H9 (cell line): ENCODE measurements around the gene CHIT1. TPM values are rescaled to one million over a fixed set of nuclear protein-coding genes. Genes with fewer than 3 reads are reported as not detected.
"Not testable (repeated sequence)": the region's sequence is repeated elsewhere in the genome, so short reads cannot be mapped to it uniquely, and the experiment has no call there.

ENCODE experiments used
- DNase-seq: peaks from one replicate; pipeline ENCODE4 v3.0.0-alpha.2; 2017
- H2AFZ ChIP-seq: one replicate; pipeline ENCODE4 v1.6.1; 2013; ENCODE audit warnings: mild to moderate bottlenecking, low read length, control low read depth, moderate library complexity
- H2AK5ac ChIP-seq: 2 replicates; pipeline ENCODE4 v1.6.1; 2013; ENCODE audit warnings: low read length, control low read depth, mixed read lengths; ENCODE audit not compliant: insufficient read length
- H2BK120ac ChIP-seq: one replicate; pipeline ENCODE4 v1.6.1; 2013; ENCODE audit warnings: low read depth, mild to moderate bottlenecking, low read length, control low read depth, inconsistent platforms; ENCODE audit not compliant: poor library complexity, severe bottlenecking
- H2BK12ac ChIP-seq: 2 replicates; pipeline ENCODE4 v1.6.1; 2013; ENCODE audit warnings: low read length, control low read depth, mixed read lengths, low read depth; ENCODE audit not compliant: insufficient read length
- H2BK15ac ChIP-seq: 2 replicates; pipeline ENCODE4 v1.6.1; 2013; ENCODE audit warnings: low read depth, low read length, control low read depth
- H2BK20ac ChIP-seq: one replicate; pipeline ENCODE4 v1.6.1; 2013; ENCODE audit warnings: low read depth, mild to moderate bottlenecking, low read length, control low read depth, inconsistent platforms; ENCODE audit not compliant: poor library complexity, severe bottlenecking
- H2BK5ac ChIP-seq: 2 replicates; pipeline ENCODE4 v1.6.1; 2013; ENCODE audit warnings: low read length, control low read depth, mixed read lengths; ENCODE audit not compliant: insufficient read length
- H3K14ac ChIP-seq: 2 replicates; pipeline ENCODE4 v1.6.1; 2013; ENCODE audit warnings: low read length, control low read depth; ENCODE audit not compliant: insufficient read depth
- H3K18ac ChIP-seq: 2 replicates; pipeline ENCODE4 v1.6.1; 2013; ENCODE audit warnings: low read depth, mild to moderate bottlenecking, mixed read lengths, low read length, control low read depth; ENCODE audit not compliant: insufficient read length
- H3K23ac ChIP-seq: 2 replicates; pipeline ENCODE4 v1.6.1; 2013; ENCODE audit warnings: low read length, control low read depth, mixed read lengths, low read depth; ENCODE audit not compliant: insufficient read length
- H3K23me2 ChIP-seq: 2 replicates; pipeline ENCODE4 v1.6.1; 2013; ENCODE audit warnings: low read depth, mild to moderate bottlenecking, mixed read lengths, low read length, control low read depth; ENCODE audit not compliant: insufficient read length, poor library complexity, severe bottlenecking
- H3K27ac ChIP-seq: 2 replicates; pipeline ENCODE4 v1.5.1; 2013; ENCODE audit warnings: low read length, control low read depth, mixed read lengths, low read depth; ENCODE audit not compliant: insufficient read length
- H3K27me3 ChIP-seq: 2 replicates; pipeline ENCODE4 v1.6.1; 2013; ENCODE audit warnings: low read length, control low read depth, inconsistent platforms; ENCODE audit not compliant: insufficient read depth
- H3K4ac ChIP-seq: 2 replicates; pipeline ENCODE4 v1.6.1; 2013; ENCODE audit warnings: low read depth, mild to moderate bottlenecking, control low read depth, inconsistent platforms, low read length, moderate library complexity
- H3K4me1 ChIP-seq: 2 replicates; pipeline ENCODE4 v1.6.1; 2013; ENCODE audit warnings: low read length, control low read depth, inconsistent platforms; ENCODE audit not compliant: insufficient read depth
- H3K4me2 ChIP-seq: 2 replicates; pipeline ENCODE4 v1.6.1; 2013; ENCODE audit warnings: low read length, control low read depth, mixed read lengths; ENCODE audit not compliant: insufficient read length, insufficient read depth
- H3K56ac ChIP-seq: 2 replicates; pipeline ENCODE4 v1.6.1; 2013; ENCODE audit warnings: low read depth, mild to moderate bottlenecking, mixed read lengths, low read length, control low read depth; ENCODE audit not compliant: insufficient read length
- H3K79me1 ChIP-seq: 2 replicates; pipeline ENCODE4 v1.6.1; 2013; ENCODE audit warnings: low read depth, mild to moderate bottlenecking, moderate library complexity, low read length, control low read depth, inconsistent platforms; ENCODE audit not compliant: insufficient read depth, poor library complexity, severe bottlenecking
- H3K79me2 ChIP-seq: 2 replicates; pipeline ENCODE4 v1.6.1; 2013; ENCODE audit warnings: low read length, control low read depth, inconsistent platforms; ENCODE audit not compliant: insufficient read depth
- H3K9ac ChIP-seq: 2 replicates; pipeline ENCODE4 v1.6.1; 2013; ENCODE audit warnings: low read length, control low read depth, mixed read lengths; ENCODE audit not compliant: insufficient read length; ENCODE audit errors: extremely low read depth
- H3K9me3 ChIP-seq: one replicate; pipeline ENCODE4 v1.6.1; 2013; ENCODE audit warnings: low read depth, low read length, inconsistent platforms; ENCODE audit not compliant: control insufficient read depth
- H3T11ph ChIP-seq: one replicate; pipeline ENCODE4 v1.6.1; 2013; ENCODE audit warnings: mild to moderate bottlenecking, low read length, control low read depth, inconsistent platforms
- H4K20me1 ChIP-seq: one replicate; pipeline ENCODE4 v1.6.1; 2013; ENCODE audit not compliant: control insufficient read depth, insufficient read length, insufficient read depth
- H4K5ac ChIP-seq: 2 replicates; pipeline ENCODE4 v1.6.1; 2013; ENCODE audit warnings: low read depth, mild to moderate bottlenecking, mixed read lengths, low read length, control low read depth; ENCODE audit not compliant: insufficient read length
- H4K8ac ChIP-seq: replicated peaks from 2 replicates; pipeline ENCODE4 v1.6.1; 2013; ENCODE audit warnings: low read length, control low read depth, mixed read lengths, low read depth; ENCODE audit not compliant: insufficient read length
- H4K91ac ChIP-seq: 2 replicates; pipeline ENCODE4 v1.6.1; 2013; ENCODE audit warnings: low read depth, mild to moderate bottlenecking, moderate library complexity, mixed read lengths, low read length, control low read depth; ENCODE audit not compliant: insufficient read length
- H3K27ac Mint-ChIP-seq, 3 experiments: 2 replicates in 2 of 3; 3 replicates in 1 of 3; pipeline ENCODE4 v1.8.0; 2020 to 2021; ENCODE audit warnings: mixed read lengths in 3 of 3, mild to moderate bottlenecking in 1 of 3, moderate library complexity in 1 of 3
- H3K27me3 Mint-ChIP-seq: 2 replicates; pipeline ENCODE4 v1.8.0; 2021; ENCODE audit warnings: low read depth, mild to moderate bottlenecking, moderate library complexity, mixed read lengths
- H3K36me3 Mint-ChIP-seq, 3 experiments: 2 replicates in 2 of 3; 3 replicates in 1 of 3; pipeline ENCODE4 v1.8.0; 2020 to 2021; ENCODE audit warnings: low read depth in 3 of 3, mixed read lengths in 3 of 3; ENCODE audit not compliant: insufficient read depth in 1 of 3
- H3K4me1 Mint-ChIP-seq, 2 experiments: 2 replicates each; pipeline ENCODE4 v1.8.0; 2020; ENCODE audit warnings: mixed read lengths in 2 of 2
- H3K4me3 Mint-ChIP-seq, 2 experiments: 2 replicates in 1 of 2; 3 replicates in 1 of 2; pipeline ENCODE4 v1.8.0; 2020 to 2021; ENCODE audit warnings: mild to moderate bottlenecking in 2 of 2, mixed read lengths in 2 of 2, moderate library complexity in 1 of 2
- H3K9me3 Mint-ChIP-seq, 2 experiments: 2 replicates in 1 of 2; 3 replicates in 1 of 2; pipeline ENCODE4 v1.8.0; 2020; ENCODE audit warnings: mild to moderate bottlenecking in 2 of 2, mixed read lengths in 2 of 2, moderate library complexity in 1 of 2
- CTCF ChIP-seq: fragments of 200-600 bp; sonication (generic); conservative IDR thresholded peaks from 3 replicates; pipeline ENCODE4 v1.8.0; 2021; ENCODE audit warnings: antibody characterized with exemption, mild to moderate bottlenecking
- WGBS: extraction: QIAGEN DNeasy Blood & Tissue Kit; methylation state at CpG from one replicate; pipeline ENCODE4 v1.1.7; 2013; ENCODE audit warnings: missing lambda C conversion rate, low lambda C conversion rate, mixed read lengths; ENCODE audit not compliant: insufficient read length; ENCODE audit errors: extremely low coverage; 5-methylcytosine and 5-hydroxymethylcytosine counted together
- total RNA-seq: library from RNA; stranded (reverse); gene quantifications from 2 replicates; pipeline ENCODE4 v1.2.1, GENCODE V29; 2021

CHIT1 gene
- total RNA-seq, 1 experiment from 2014 or later = not detected

- no peaks in the 10 kb centered on the region for H3K27me3 ChIP-seq
- no peak overlapping the region for H2BK120ac ChIP-seq
- no peaks in the 10 kb centered on the region for H3K4me1 Mint-ChIP-seq
- no peak overlapping the region for H2AK5ac ChIP-seq
- H2BK12ac ChIP-seq = no peak overlapping the region
- no peak overlapping the region for H4K5ac ChIP-seq
- no peaks in the 10 kb centered on the region; a peak in 1 of 5 replicates for H3K9me3 Mint-ChIP-seq
- no peak overlapping the region for H2BK15ac ChIP-seq
- H3K4ac ChIP-seq = no peak overlapping the region
- no peak overlapping the region for H3K56ac ChIP-seq
- H3T11ph ChIP-seq = no peak overlapping the region
- H3K23me2 ChIP-seq = no peaks in the 10 kb centered on the region
- no peak overlapping the region for H3K14ac ChIP-seq
- no peak overlapping the region for H3K4me3 Mint-ChIP-seq
- H2AFZ ChIP-seq = no peak overlapping the region
- H3K27me3 Mint-ChIP-seq = peaks cover 25% of the 10 kb centered on the region
- no peak overlapping the region for H3K4me2 ChIP-seq
- no peaks in the 10 kb centered on the region for H3K79me2 ChIP-seq
- no peak overlapping the region for H3K18ac ChIP-seq
- H3K27ac Mint-ChIP-seq = no peak overlapping the region
- DNase-seq = no peak
- no peak overlapping the region for H3K27ac ChIP-seq
- H2BK5ac ChIP-seq = no peak overlapping the region
- H3K9me3 ChIP-seq = no peaks in the 10 kb centered on the region
- no CpG with 5 or more reads among the region's 4 CpGs for WGBS
- no peaks in the 10 kb centered on the region for H3K79me1 ChIP-seq
- no peaks in the 10 kb centered on the region for H3K4me1 ChIP-seq
- H2BK20ac ChIP-seq = no peak overlapping the region
- no peaks in the 10 kb centered on the region for H4K20me1 ChIP-seq
- H3K9ac ChIP-seq = no peak overlapping the region
- H4K8ac ChIP-seq = no peak overlapping the region
- no peaks in the 10 kb centered on the region for H3K36me3 Mint-ChIP-seq
- no peak overlapping the region for H4K91ac ChIP-seq
- no peak overlapping the region for H3K23ac ChIP-seq
- TF ChIP-seq CTCF = no peak
These were observed 15.3 kb upstream of the CHIT1 start for GRCh38 chr1:203244776-203245175.

- not testable (repeated sequence) for H4K8ac ChIP-seq, H3K9me3 Mint-ChIP-seq, H3K4ac ChIP-seq, H4K91ac ChIP-seq, H3K79me2 ChIP-seq, H2BK12ac ChIP-seq, H2AK5ac ChIP-seq, H3K36me3 Mint-ChIP-seq, DNase-seq, H3K4me1 ChIP-seq, H3K4me2 ChIP-seq, H3K9me3 ChIP-seq, H3K23me2 ChIP-seq, H3K4me3 Mint-ChIP-seq, H3K27me3 ChIP-seq, H3K79me1 ChIP-seq, H3K4me1 Mint-ChIP-seq, H2BK15ac ChIP-seq, H2AFZ ChIP-seq, H4K20me1 ChIP-seq, H4K5ac ChIP-seq, H2BK120ac ChIP-seq, H3K18ac ChIP-seq, H3K14ac ChIP-seq, H3K27ac Mint-ChIP-seq, H2BK20ac ChIP-seq, H3K23ac ChIP-seq, H3K27ac ChIP-seq, H3T11ph ChIP-seq, H2BK5ac ChIP-seq, H3K56ac ChIP-seq, H3K9ac ChIP-seq
- WGBS = no CpG with 5 or more reads among the region's 5 CpGs
- H3K27me3 Mint-ChIP-seq = peaks cover 26% of the 10 kb centered on the region
These were observed 12.2 kb upstream of the CHIT1 start for GRCh38 chr1:203241708-203242107.
